OCI-LY1 (cell line): ENCODE data around the gene PRSS57.

ENCODE experiments used
- H2AFZ ChIP-seq: fragments of 200-600 bp; sonication (generic), shearing (Covaris generic); 2 replicates; pipeline ENCODE4 v1.6.0; 2014; ENCODE audit warnings: antibody characterized with exemption, mild to moderate bottlenecking, low read length
- H3F3A ChIP-seq: fragments of 200-600 bp; sonication (generic), shearing (Covaris generic); 2 replicates; pipeline ENCODE4 v1.6.0; 2014; ENCODE audit warnings: mild to moderate bottlenecking, antibody characterized with exemption, low read length, moderate library complexity; ENCODE audit not compliant: insufficient read depth
- H3K27ac ChIP-seq: fragments of 200-600 bp; sonication (generic); 2 replicates; pipeline ENCODE4 v1.5.1; 2014; ENCODE audit warnings: low read length, mixed run types, mild to moderate bottlenecking, low read depth; ENCODE audit not compliant: poor library complexity, severe bottlenecking
- H3K27me3 ChIP-seq: fragments of 200-600 bp; sonication (generic); 2 replicates; pipeline ENCODE4 v1.6.0; 2014; ENCODE audit warnings: antibody characterized with exemption, mild to moderate bottlenecking, low read length, moderate library complexity; ENCODE audit not compliant: insufficient read depth
- H3K36me3 ChIP-seq: fragments of 200-600 bp; sonication (generic); 2 replicates; pipeline ENCODE4 v1.6.1; 2014; ENCODE audit warnings: mild to moderate bottlenecking, antibody characterized with exemption, low read length, moderate library complexity, mixed read lengths; ENCODE audit not compliant: insufficient read depth
- H3K4me1 ChIP-seq: fragments of 200-600 bp; sonication (generic); 2 replicates; pipeline ENCODE4 v1.5.1; 2014; ENCODE audit warnings: mild to moderate bottlenecking, low read length, moderate library complexity; ENCODE audit not compliant: insufficient read depth, severe bottlenecking
- H3K4me2 ChIP-seq: fragments of 200-600 bp; sonication (generic), shearing (Covaris generic); 2 replicates; pipeline ENCODE4 v1.6.1; 2014; ENCODE audit warnings: low read length
- H3K4me3 ChIP-seq: fragments of 200-600 bp; sonication (generic); 2 replicates; pipeline ENCODE4 v1.5.1; 2014; ENCODE audit warnings: low read length, low read depth, mild to moderate bottlenecking, mixed read lengths; ENCODE audit not compliant: poor library complexity, severe bottlenecking
- H3K79me2 ChIP-seq: fragments of 200-600 bp; shearing (Covaris generic); 2 replicates; pipeline ENCODE4 v1.6.1; 2016; ENCODE audit warnings: mixed run types, low read length, mixed read lengths; ENCODE audit not compliant: insufficient read depth
- H3K9ac ChIP-seq: fragments of 200-600 bp; sonication (generic), shearing (Covaris generic); 2 replicates; pipeline ENCODE4 v1.6.1; 2014; ENCODE audit warnings: mild to moderate bottlenecking, low read length, mixed read lengths
- H3K9me2 ChIP-seq: fragments of 200-600 bp; sonication (generic), shearing (Covaris generic); 2 replicates; pipeline ENCODE4 v1.6.1; 2014; ENCODE audit warnings: low read depth, mild to moderate bottlenecking, low read length, mixed read lengths
- H3K9me3 ChIP-seq: fragments of 200-600 bp; shearing (Covaris generic); 2 replicates; pipeline ENCODE4 v1.6.1; 2014; ENCODE audit warnings: low read length, mixed read lengths
- H4K20me1 ChIP-seq: fragments of 200-600 bp; sonication (generic), shearing (Covaris generic); 2 replicates; pipeline ENCODE4 v1.6.0; 2016; ENCODE audit warnings: mild to moderate bottlenecking, low read length; ENCODE audit not compliant: insufficient read depth
- CTCF ChIP-seq: fragments of 200-600 bp; sonication (generic), shearing (Covaris generic); IDR thresholded peaks from 2 replicates; pipeline ENCODE4 v1.5.1; 2017; ENCODE audit warnings: mild to moderate bottlenecking, antibody characterized with exemption, low read length, moderate library complexity, mixed read lengths
- EZH2 ChIP-seq: fragments of 200-600 bp; sonication (generic), shearing (Covaris generic); IDR thresholded peaks from 2 replicates; pipeline ENCODE4 v1.8.0; 2017; ENCODE audit warnings: borderline replicate concordance, mixed run types, mild to moderate bottlenecking, antibody characterized with exemption, low read length, moderate library complexity, mixed read lengths

Gene PRSS57

GRCh38 chr19:709965-710571, 14.8 kb upstream of the PRSS57 start:
- Histone ChIP-seq H4K20me1 (no peaks in the 10 kb centered on the region), H2AFZ (no peak overlapping the region), H3K9me2 (no peaks in the 10 kb centered on the region), H3K4me3 (no peak overlapping the region), H3K27ac (no peak overlapping the region), H3F3A (no peaks in the 10 kb centered on the region), H3K79me2 (no peaks in the 10 kb centered on the region), H3K9me3 (no peaks in the 10 kb centered on the region), H3K4me2 (no peak overlapping the region), H3K4me1 (no peaks in the 10 kb centered on the region), H3K9ac (no peak overlapping the region), H3K27me3 (peaks cover 8% of the 10 kb centered on the region; the same call in 1 of the 2 replicates), H3K36me3 (no peaks in the 10 kb centered on the region)
- TF ChIP-seq CTCF, result no peak
- TF ChIP-seq EZH2, result no peak

GRCh38 chr19:709196-709964, 14.1 kb upstream of the PRSS57 start:
- no peak overlapping the region for H2AFZ ChIP-seq
- H3K4me1 ChIP-seq, result no peaks in the 10 kb centered on the region
- H3K9me3 ChIP-seq, result no peaks in the 10 kb centered on the region
- TF ChIP-seq EZH2 (no peak), CTCF (no peak)
- no peak overlapping the region for H3K4me3 ChIP-seq
- no peak overlapping the region for H3K9ac ChIP-seq
- H3K27me3 ChIP-seq, result peaks cover 4% of the 10 kb centered on the region; the same call in 1 of the 2 replicates
- no peak overlapping the region for H3K4me2 ChIP-seq
- no peaks in the 10 kb centered on the region for H3K79me2 ChIP-seq
- H3F3A ChIP-seq, result no peaks in the 10 kb centered on the region
- H3K9me2 ChIP-seq, result no peaks in the 10 kb centered on the region
- no peaks in the 10 kb centered on the region for H3K36me3 ChIP-seq
- H4K20me1 ChIP-seq, result no peaks in the 10 kb centered on the region
- no peak overlapping the region for H3K27ac ChIP-seq

GRCh38 chr19:708154-709143, 13.2 kb upstream of the PRSS57 start, which contains the start of gene PALM:
TSS of gene PALM (plus strand) at chr19:708935. CDS start at chr19:709147, 212 bp downstream.
- no peaks in the 10 kb centered on the region for H3K4me1 ChIP-seq
- H3K27me3 ChIP-seq, result peaks cover 4% of the 10 kb centered on the region; the same call in 1 of the 2 replicates
- H4K20me1 ChIP-seq, result no peaks in the 10 kb centered on the region
- no peak within 1 kb of the TSS for H3K4me2 ChIP-seq
- no peaks in the 10 kb centered on the region for H3F3A ChIP-seq
- no peak within 1 kb of the TSS for H3K9ac ChIP-seq
- H2AFZ ChIP-seq, result no peak within 1 kb of the TSS
- H3K36me3 ChIP-seq, result no peaks in the 10 kb centered on the region; the same call in 1 of the 2 replicates
- no peaks in the 10 kb centered on the region for H3K79me2 ChIP-seq
- no peak within 1 kb of the TSS for H3K4me3 ChIP-seq
- TF ChIP-seq EZH2 (no peak), CTCF (no peak)
- H3K27ac ChIP-seq, result no peak within 1 kb of the TSS
- no peaks in the 10 kb centered on the region for H3K9me3 ChIP-seq
- H3K9me2 ChIP-seq, result no peaks in the 10 kb centered on the region
